ENCODE results near the gene NBPF1. TPM values are rescaled to one million over a fixed set of nuclear protein-coding genes. Genes with fewer than 3 reads are reported as not detected.

The NBPF1 gene
- total and polyA plus RNA-seq, 9 of the 15 experiments (the other 6 are each of a cell fraction or from before 2014, with no cell fraction given) = 5.2 to 42.6 (median 24.1) TPM

- TF ChIP-seq HOMEZ (CRISPR knock-in tag; IDR thresholded peaks at IDR 0.05) (peak; percentile 88), HMG20A (CRISPR knock-in tag; conservative IDR thresholded peaks at IDR 0.05) (peak; percentile 66), UBTF (IDR thresholded peaks at IDR 0.05; ENCODE audit: borderline replicate concordance in 1 of 2, low read depth in 2 of 2, low read length in 2 of 2) (peak; percentile 31 to 60; a peak in 1 of 4 replicates), E2F6 (IDR thresholded peaks at IDR 0.05; ENCODE audit: borderline replicate concordance in 1 of 2, extremely low read depth in 1 of 2, insufficient read depth in 1 of 2, insufficient read length in 1 of 2, low read depth in 1 of 2, low read length in 1 of 2, poor library complexity in 1 of 2, severe bottlenecking in 1 of 2) (no peak), MAZ (CRISPR knock-in tag; conservative IDR thresholded peaks at IDR 0.05 in 1 of 2, IDR thresholded peaks at IDR 0.05 in 1 of 2) (peak; percentile 43 to 78; a peak in 3 of 4 replicates), TFE3 (CRISPR knock-in tag; IDR thresholded peaks at IDR 0.05) (peak; percentile 29), TOE1 (IDR thresholded peaks at IDR 0.05; ENCODE audit: borderline replicate concordance) (no peak), TOE1 (CRISPR knock-in tag; IDR thresholded peaks at IDR 0.05; ENCODE audit: borderline replicate concordance, low read depth) (0 out of 2 replicates have a peak, but pooled peaks have one; percentile 62), RBM15 (IDR thresholded peaks at IDR 0.05; ENCODE audit: insufficient read depth, low read length) (no peak), RNF219 (CRISPR knock-in tag; IDR thresholded peaks at IDR 0.05) (no peak), E2F4 (CRISPR knock-in tag; IDR thresholded peaks at IDR 0.05; ENCODE audit: low read depth) (no peak)
These were observed 2.2 kb upstream of the NBPF1 start (continued) for GRCh38 chr1:16615253-16616252.
